HG03159 (cell line): ENCODE results near the gene ZNF281.
"Not testable (repeated sequence)": the region's sequence is repeated elsewhere in the genome, so short reads cannot be mapped to it uniquely, and the experiment has no call there.

Experiments used
- ATAC-seq: cut with Tn5 transposase; IDR thresholded peaks from one replicate; pipeline ENCODE4 v1.9.1; 2021; ENCODE audit warnings: mild to moderate bottlenecking, moderate library complexity; ENCODE audit not compliant: unreplicated experiment

The ZNF281 gene

GRCh38 chr1:200409761-200410565 lies at the start of gene ZNF281:
Gene ZNF281 (minus strand): TSS chr1:200410036. CDS start chr1:200409705, 331 bp downstream.
- ATAC-seq = peak; percentile 94

GRCh38 chr1:200458780-200459179 lies 48.9 kb upstream of the ZNF281 start:
- ATAC-seq = no peak

GRCh38 chr1:200457810-200458209 lies 48.0 kb upstream of the ZNF281 start:
- ATAC-seq = no peak

GRCh38 chr1:200454425-200454824 lies 44.6 kb upstream of the ZNF281 start:
- ATAC-seq = no peak

GRCh38 chr1:200453553-200453905 lies 43.7 kb upstream of the ZNF281 start:
- no peak for ATAC-seq

GRCh38 chr1:200452850-200453552 lies 43.2 kb upstream of the ZNF281 start:
- ATAC-seq = no peak

GRCh38 chr1:200448034-200448762 lies 38.4 kb upstream of the ZNF281 start:
- peak; percentile 87 for ATAC-seq

- ATAC-seq = no peak
Measured at GRCh38 chr1:200445213-200445612, 35.4 kb upstream of the ZNF281 start.

- no peak for ATAC-seq
Measured at GRCh38 chr1:200444478-200444877, 34.6 kb upstream of the ZNF281 start.

- no peak for ATAC-seq
Measured at GRCh38 chr1:200443860-200444259, 34.0 kb upstream of the ZNF281 start.

- no peak for ATAC-seq
Measured at GRCh38 chr1:200442537-200443156, 32.8 kb upstream of the ZNF281 start.

- ATAC-seq = no peak
Measured at GRCh38 chr1:200442023-200442422, 32.2 kb upstream of the ZNF281 start.

- no peak for ATAC-seq
Measured at GRCh38 chr1:200438911-200439310, 29.1 kb upstream of the ZNF281 start.

GRCh38 chr1:200438413-200438812 lies 28.6 kb upstream of the ZNF281 start:
- not testable (repeated sequence) for ATAC-seq

GRCh38 chr1:200437556-200438203 lies 27.8 kb upstream of the ZNF281 start:
- ATAC-seq = no peak

GRCh38 chr1:200437088-200437487 lies 27.3 kb upstream of the ZNF281 start:
- ATAC-seq = no peak

GRCh38 chr1:200436436-200436835 lies 26.6 kb upstream of the ZNF281 start:
- ATAC-seq = no peak

GRCh38 chr1:200435200-200435780 lies 25.5 kb upstream of the ZNF281 start:
- no peak for ATAC-seq

GRCh38 chr1:200433586-200433985 lies 23.8 kb upstream of the ZNF281 start:
- ATAC-seq = no peak

GRCh38 chr1:200432586-200432985 lies 22.8 kb upstream of the ZNF281 start:
- ATAC-seq = no peak
